Prostate gland (tissue), 2 donors: ENCODE results near the gene JOSD1.

ENCODE experiments used
- CTCF ChIP-seq, 4 experiments: fragments of 200-600 bp in 2 of 4; fragments of 450-650 bp in 2 of 4; sonication (generic) in 2 of 4; IDR thresholded peaks; 1 replicate in 3 of 4; 2 replicates in 1 of 4; pipeline ENCODE4 v1.5.1; 2016 to 2019; ENCODE audit warnings: antibody characterized with exemption in 4 of 4, mild to moderate bottlenecking in 2 of 4, moderate library complexity in 2 of 4
- POLR2A ChIP-seq: fragments of 450-650 bp; IDR thresholded peaks from one replicate; pipeline ENCODE4 v1.6.1; 2016; ENCODE audit warnings: antibody characterized with exemption, mild to moderate bottlenecking
- POLR2AphosphoS5 ChIP-seq: sonication (generic); formaldehyde crosslinking; IDR thresholded peaks from one replicate; pipeline ENCODE4 v1.6.1; 2017; ENCODE audit warnings: antibody characterized with exemption

DNA sequence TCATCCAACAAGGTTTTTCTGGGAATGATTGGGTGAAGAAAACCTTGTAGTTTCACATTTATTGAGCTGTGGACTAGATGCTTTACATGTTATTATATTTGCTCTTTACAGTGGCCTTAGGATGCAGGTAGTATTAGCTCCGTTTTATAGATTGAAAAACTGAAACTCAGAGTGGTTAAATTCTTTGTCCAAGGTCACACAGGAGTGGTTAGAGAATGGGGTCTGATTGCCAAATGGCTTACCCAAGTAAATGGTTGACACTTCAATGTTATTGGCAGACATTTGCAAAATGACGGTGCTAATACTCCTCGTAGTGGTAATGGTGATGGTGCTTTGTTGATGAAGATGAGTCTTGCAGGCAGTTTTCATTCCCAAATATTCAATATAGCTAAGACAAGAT is 7.2 kb upstream of the JOSD1 start:
- TF ChIP-seq CTCF (IDR thresholded peaks at IDR 0.05) = no peak
- no peak for TF ChIP-seq POLR2AphosphoS5
- no peak for TF ChIP-seq POLR2A
